DOHH2 (cell line): ENCODE results near the gene GMDS.

ENCODE experiments used
- EZH2phosphoT487 ChIP-seq: fragments of 200-600 bp; sonication (generic); IDR thresholded peaks from 2 replicates; pipeline ENCODE4 v1.6.1; 2017; ENCODE audit warnings: borderline replicate concordance, mild to moderate bottlenecking, antibody characterized with exemption, low read length, moderate library complexity, mixed read lengths
- TF ChIP-seq, protein P1 (sequence below): fragments of 200-600 bp; sonication (generic); IDR thresholded peaks from one replicate; pipeline ENCODE4 v1.5.1; 2014; ENCODE audit warnings: antibody characterized with exemption, mild to moderate bottlenecking, low read depth, low read length; ENCODE audit not compliant: poor library complexity, severe bottlenecking

DNA sequence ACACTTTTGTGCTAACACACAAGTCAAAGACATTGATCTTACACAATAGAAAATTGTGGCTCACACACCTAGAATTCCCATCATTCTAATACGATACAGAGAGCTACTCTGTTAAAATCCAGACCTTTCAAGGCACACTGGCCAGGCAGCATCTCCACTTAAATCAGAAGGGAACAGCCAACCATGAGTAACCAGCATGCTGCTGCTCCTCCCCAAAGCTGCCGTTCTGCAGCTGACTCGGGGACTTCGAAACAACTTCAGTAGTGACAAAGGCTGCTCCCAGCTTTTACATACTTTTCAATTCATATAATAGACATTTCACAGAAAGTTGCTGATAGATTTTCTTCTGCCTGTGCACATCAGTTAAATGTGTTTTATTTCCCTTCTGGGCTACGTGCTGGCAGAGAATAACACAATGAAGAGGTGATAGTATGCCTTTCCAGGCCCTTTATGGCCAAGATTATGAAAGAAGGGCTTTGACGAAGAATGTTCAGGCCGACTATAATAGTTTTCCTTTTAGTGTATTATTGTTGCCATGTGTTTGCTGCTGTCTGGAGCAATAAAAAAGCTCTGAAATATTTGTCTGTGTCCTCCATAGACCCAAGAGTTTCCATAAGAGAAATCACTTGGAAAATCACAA is 159.0 kb downstream of the GMDS start:
- TF ChIP-seq, protein P1, sequence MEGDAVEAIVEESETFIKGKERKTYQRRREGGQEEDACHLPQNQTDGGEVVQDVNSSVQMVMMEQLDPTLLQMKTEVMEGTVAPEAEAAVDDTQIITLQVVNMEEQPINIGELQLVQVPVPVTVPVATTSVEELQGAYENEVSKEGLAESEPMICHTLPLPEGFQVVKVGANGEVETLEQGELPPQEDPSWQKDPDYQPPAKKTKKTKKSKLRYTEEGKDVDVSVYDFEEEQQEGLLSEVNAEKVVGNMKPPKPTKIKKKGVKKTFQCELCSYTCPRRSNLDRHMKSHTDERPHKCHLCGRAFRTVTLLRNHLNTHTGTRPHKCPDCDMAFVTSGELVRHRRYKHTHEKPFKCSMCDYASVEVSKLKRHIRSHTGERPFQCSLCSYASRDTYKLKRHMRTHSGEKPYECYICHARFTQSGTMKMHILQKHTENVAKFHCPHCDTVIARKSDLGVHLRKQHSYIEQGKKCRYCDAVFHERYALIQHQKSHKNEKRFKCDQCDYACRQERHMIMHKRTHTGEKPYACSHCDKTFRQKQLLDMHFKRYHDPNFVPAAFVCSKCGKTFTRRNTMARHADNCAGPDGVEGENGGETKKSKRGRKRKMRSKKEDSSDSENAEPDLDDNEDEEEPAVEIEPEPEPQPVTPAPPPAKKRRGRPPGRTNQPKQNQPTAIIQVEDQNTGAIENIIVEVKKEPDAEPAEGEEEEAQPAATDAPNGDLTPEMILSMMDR, result no peak
- no peak for TF ChIP-seq EZH2phosphoT487
